Natural killer cell treated with Interleukin-12 subunit alpha and Interleukin-12 subunit beta and Interleukin-15 and Interleukin-18, amount 100 ng/mL, for 72 hours (primary cell): ENCODE results near the gene SDK1. TPM values are rescaled to one million over a fixed set of nuclear protein-coding genes. Genes with fewer than 3 reads are reported as not detected.
A peak's percentile ranks its signal among the peaks of the same experiment; 100 is the strongest.

ENCODE experiments used
- ATAC-seq, 2 donors: fragments of 150-1000 bp; cut with Tn5 transposase in 1 of 2; sonication (Bioruptor Pico), chemical (Tn5 transposase) in 1 of 2; 2 replicates each; pipeline ENCODE4 v1.10.0; 2021
- DNase-seq: peaks from one replicate; pipeline ENCODE4 v3.0.0; 2022; ENCODE audit warnings: low spot score
- H3K27ac Mint-ChIP-seq, 2 donors: 1 replicate in 1 of 2; 2 replicates in 1 of 2; pipeline ENCODE4 v1.8.0; 2022; ENCODE audit warnings: mixed read lengths in 2 of 2, mild to moderate bottlenecking in 1 of 2, moderate library complexity in 1 of 2
- H3K27me3 Mint-ChIP-seq, 2 donors: 1 replicate in 1 of 2; 2 replicates in 1 of 2; pipeline ENCODE4 v1.8.0; 2022; ENCODE audit warnings: mixed read lengths in 2 of 2
- H3K36me3 Mint-ChIP-seq: one replicate; pipeline ENCODE4 v1.8.0; 2022; ENCODE audit warnings: mixed read lengths
- H3K4me1 Mint-ChIP-seq, 2 donors: 1 replicate in 1 of 2; 2 replicates in 1 of 2; pipeline ENCODE4 v1.8.0; 2022; ENCODE audit warnings: low read depth in 2 of 2, mixed read lengths in 2 of 2, mild to moderate bottlenecking in 1 of 2
- H3K4me3 Mint-ChIP-seq: one replicate; pipeline ENCODE4 v1.8.0; 2022; ENCODE audit warnings: mixed read lengths
- H3K9me3 Mint-ChIP-seq: 2 replicates; pipeline ENCODE4 v1.8.0; 2022; ENCODE audit warnings: mixed read lengths
- total RNA-seq, 2 donors: library from RNA; stranded (reverse); gene quantifications; one replicate each; pipeline ENCODE4 v1.2.3, GENCODE V29; 2022

The SDK1 gene
- total RNA-seq, 2 donors from 2014 or later = 0.20 to 0.40 TPM

DNA sequence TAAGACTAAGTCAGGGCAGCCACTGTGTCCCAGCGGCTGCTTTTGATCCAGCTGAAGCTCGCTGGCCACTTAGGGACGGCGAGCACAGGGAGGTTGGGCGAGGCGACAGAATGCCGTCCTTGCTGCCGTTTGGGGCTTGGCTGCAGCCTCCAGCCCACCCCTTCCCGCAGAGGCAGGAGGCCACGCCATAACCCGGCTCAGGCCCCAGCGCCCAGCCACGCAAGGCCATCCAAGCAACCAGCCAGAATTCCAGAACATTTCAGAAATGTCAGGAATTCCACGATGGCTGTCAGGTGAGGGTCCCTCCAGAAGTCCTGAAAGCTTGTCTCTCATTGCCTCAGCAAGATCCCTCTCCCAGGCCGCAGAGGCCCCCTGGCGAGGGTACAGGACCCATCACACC is 901.9 kb downstream of the SDK1 start:
- DNase-seq (no peak), ATAC-seq (no peak)
- no peaks in the 10 kb centered on the region for H3K27me3 Mint-ChIP-seq
- no peak overlapping the region for H3K27ac Mint-ChIP-seq
- no peak overlapping the region for H3K4me3 Mint-ChIP-seq
- peaks cover 0 to 6% of the 10 kb centered on the region in 2 donors for H3K4me1 Mint-ChIP-seq
- no peaks in the 10 kb centered on the region for H3K36me3 Mint-ChIP-seq
- no peaks in the 10 kb centered on the region for H3K9me3 Mint-ChIP-seq

DNA sequence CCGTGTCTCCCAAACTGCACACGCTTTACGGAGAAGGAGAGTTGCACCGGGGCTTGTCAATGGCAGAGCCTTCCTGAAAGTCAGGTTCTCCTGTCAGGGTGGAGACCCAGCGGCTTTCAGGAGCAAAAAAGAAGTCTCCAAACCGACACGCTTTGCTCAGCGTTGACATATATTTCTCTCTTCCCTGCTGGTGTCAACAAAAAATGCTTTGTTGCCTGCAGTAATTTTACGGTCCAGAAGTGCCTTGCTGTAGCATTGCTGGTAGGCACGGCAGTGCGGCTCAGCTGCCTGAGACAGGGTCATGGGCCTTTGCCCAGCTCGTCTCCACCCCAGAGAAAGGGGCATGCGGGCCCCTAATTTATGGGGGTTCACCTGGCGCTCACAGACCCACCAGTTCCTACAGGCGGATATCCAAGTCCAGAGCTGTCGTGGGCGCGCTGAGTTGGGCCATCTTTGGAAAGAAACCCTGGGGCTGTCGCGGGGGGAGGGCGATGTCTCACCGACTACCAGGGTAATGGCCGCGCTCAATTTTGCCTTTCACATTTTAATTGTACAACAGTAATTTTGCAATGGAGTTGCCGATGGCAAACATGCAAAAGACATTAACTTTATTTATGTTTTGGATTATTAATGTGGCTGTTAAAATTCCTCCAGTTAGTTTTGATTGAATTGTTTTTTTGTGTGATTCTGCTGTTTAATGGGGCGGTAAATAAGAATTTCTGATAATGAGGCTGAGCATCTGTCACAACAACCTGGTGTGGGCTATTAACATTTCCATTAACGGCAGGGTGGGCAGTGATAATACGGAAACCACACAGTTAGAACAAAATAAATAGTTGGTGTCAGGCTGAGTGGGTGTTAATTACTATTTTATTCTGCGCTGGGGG is 902.8 kb downstream of the SDK1 start:
- DNase-seq (no peak), ATAC-seq (no peak)
- Mint-ChIP-seq H3K36me3 (no peaks in the 10 kb centered on the region), H3K27ac (no peak overlapping the region), H3K4me1 (peaks cover 0 to 6% of the 10 kb centered on the region in 2 donors), H3K27me3 (no peaks in the 10 kb centered on the region), H3K9me3 (no peaks in the 10 kb centered on the region), H3K4me3 (no peak overlapping the region)

DNA sequence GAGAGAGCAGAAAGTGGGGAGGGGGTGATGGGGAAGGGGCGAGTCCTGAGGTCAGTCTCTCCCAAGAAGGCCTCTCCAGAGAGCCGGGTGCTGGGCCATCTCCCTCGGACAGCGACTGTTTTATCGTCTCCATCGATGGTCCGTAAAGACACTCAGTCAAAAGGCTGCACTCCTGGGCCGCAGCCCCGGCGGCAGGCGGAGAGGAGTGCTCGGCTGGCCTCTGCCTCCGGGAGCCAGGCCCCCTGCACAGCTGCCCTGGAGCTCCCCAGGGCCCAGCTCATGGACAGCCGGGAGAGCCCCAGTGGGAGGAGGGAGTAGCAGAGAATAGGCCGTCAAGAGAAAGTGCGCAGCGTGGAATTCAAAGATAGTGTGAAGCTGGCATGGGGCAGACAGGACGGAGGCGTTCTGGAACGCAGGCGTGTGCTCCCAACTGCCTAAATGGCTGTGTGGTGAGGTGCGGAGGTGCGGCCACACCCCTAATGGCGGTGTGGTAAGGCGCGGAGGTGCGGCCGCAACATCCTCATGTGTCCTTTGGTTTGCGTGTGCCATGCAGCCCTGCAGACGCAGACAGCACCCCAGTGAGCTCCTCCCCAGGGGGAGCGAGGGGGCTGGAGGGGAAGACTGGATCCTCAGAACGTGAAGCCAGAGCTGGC is 903.6 kb downstream of the SDK1 start:
- no peak overlapping the region for H3K4me3 Mint-ChIP-seq
- H3K27ac Mint-ChIP-seq = no peak overlapping the region
- peak in 1 of 2 donors; percentile 73 for ATAC-seq
- H3K27me3 Mint-ChIP-seq = no peaks in the 10 kb centered on the region
- H3K4me1 Mint-ChIP-seq = peaks cover 0 to 6% of the 10 kb centered on the region in 2 donors
- DNase-seq = no peak
- no peaks in the 10 kb centered on the region for H3K36me3 Mint-ChIP-seq
- H3K9me3 Mint-ChIP-seq = no peaks in the 10 kb centered on the region

DNA sequence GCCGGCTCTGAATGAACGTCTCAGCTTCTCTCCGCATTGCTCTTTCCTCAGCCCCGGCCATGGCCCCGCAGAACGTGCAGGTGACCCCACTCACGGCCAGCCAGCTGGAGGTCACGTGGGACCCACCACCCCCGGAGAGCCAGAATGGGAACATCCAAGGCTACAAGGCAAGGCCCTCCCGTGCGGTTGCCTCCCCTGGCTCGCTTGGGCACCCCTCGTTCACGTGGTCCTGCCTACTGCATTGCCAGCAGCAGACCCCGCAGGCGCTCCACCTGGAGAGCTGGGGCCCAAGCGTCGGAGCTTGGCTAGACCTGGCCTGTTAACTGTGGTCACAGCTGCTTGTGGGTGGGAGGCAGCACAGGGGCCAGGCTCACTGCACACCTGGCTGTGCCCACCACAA is 904.8 kb downstream of the SDK1 start:
- no peak overlapping the region for H3K27ac Mint-ChIP-seq

DNA sequence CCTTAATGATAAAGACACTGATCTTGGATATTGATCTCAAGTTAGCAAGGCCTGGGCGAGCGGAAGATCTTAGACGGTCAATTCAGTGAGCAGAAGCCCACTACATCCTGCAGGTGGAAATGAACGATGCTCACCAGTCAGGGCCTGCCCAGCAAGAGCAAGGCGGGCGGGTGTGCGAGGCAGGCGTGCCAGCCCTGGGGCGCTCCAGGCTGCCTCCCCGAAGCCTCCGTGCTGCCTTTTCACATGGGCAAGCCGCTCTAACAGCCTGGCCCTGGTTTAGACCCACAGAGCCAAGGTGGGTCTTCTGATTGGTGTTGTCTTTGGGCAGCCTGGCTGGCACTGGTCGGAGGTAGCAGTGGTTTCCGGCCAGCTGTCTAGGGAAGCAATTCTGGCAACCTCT is 906.0 kb downstream of the SDK1 start:
- H3K27ac Mint-ChIP-seq = no peak overlapping the region
- H3K27me3 Mint-ChIP-seq = no peaks in the 10 kb centered on the region
- DNase-seq (no peak), ATAC-seq (no peak)
- H3K9me3 Mint-ChIP-seq = no peaks in the 10 kb centered on the region
- peaks cover 0 to 6% of the 10 kb centered on the region in 2 donors for H3K4me1 Mint-ChIP-seq
- no peak overlapping the region for H3K4me3 Mint-ChIP-seq
- no peaks in the 10 kb centered on the region for H3K36me3 Mint-ChIP-seq

More for the DNA sequence above, 904.8 kb downstream of the SDK1 start:
- Mint-ChIP-seq H3K4me3 (no peak overlapping the region), H3K9me3 (no peaks in the 10 kb centered on the region), H3K27me3 (no peaks in the 10 kb centered on the region), H3K4me1 (peaks cover 0 to 6% of the 10 kb centered on the region in 2 donors), H3K36me3 (no peaks in the 10 kb centered on the region)
- no peak for ATAC-seq
- no peak for DNase-seq

DNA sequence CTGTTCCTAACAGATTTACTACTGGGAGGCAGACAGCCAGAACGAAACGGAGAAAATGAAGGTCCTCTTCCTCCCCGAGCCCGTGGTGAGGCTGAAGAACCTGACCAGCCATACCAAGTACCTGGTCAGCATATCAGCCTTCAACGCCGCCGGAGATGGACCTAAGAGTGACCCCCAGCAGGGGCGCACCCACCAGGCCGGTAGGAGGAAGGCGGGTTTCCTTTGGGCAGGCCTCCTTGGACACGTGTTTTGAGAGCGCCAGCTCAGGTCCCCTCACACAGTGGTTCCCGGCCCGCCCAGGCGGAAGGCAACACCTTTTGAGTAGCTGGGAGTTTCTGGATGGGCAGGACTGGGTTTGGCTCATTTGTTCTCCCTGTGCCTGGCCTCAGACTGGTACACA is 907.0 kb downstream of the SDK1 start:
- H3K36me3 Mint-ChIP-seq = no peaks in the 10 kb centered on the region
- ATAC-seq (no peak), DNase-seq (no peak)
- no peak overlapping the region for H3K27ac Mint-ChIP-seq
- no peaks in the 10 kb centered on the region for H3K9me3 Mint-ChIP-seq
- H3K4me1 Mint-ChIP-seq = peaks cover 0 to 6% of the 10 kb centered on the region in 2 donors
- H3K4me3 Mint-ChIP-seq = no peak overlapping the region
- no peaks in the 10 kb centered on the region for H3K27me3 Mint-ChIP-seq

DNA sequence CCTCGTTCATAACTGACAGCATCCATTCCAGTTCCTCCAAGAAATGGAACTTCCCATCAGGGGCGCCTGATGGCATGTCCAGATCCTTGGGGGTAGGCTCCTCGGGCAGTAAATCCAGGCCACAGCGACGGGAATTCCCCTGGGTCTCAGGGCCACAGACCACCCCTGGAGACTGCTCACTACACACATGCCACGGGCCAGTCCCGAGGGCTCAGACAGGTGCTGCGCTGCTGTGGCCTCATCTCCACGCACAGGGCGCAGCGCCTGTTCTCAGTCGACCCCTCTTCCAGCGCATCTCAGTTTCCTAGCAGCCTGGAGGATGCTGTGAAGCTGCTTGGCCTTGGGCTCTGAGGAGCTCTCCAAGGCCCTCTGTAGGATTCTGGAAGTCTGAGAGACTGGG is 907.5 kb downstream of the SDK1 start:
- no peak for ATAC-seq

DNA sequence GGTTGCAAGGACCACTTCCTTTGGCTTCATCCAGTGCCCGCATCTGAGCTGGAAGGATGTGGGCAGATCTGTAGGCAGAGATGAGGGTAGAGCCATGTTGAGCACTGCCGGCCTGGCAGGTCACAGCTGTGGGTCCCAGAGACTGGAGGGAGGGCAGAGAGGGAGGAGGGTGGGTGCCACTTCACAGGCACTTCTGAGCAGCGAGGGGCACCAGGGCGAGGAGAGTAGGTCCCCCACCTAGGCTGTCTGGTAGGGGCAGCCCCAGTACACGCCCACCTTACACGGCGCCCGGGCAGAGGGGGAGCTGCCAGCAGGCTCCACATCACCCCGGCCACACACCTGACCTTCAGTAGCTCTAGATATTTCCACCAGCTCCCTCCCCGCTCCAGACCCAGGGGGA is 908.1 kb downstream of the SDK1 start:
- H3K4me3 Mint-ChIP-seq = no peak overlapping the region
- H3K9me3 Mint-ChIP-seq = no peaks in the 10 kb centered on the region
- no peak for ATAC-seq
- no peak overlapping the region for H3K27ac Mint-ChIP-seq
- H3K27me3 Mint-ChIP-seq = no peaks in the 10 kb centered on the region
- no peak for DNase-seq
- H3K36me3 Mint-ChIP-seq = no peaks in the 10 kb centered on the region
- peaks cover 0 to 4% of the 10 kb centered on the region in 2 donors for H3K4me1 Mint-ChIP-seq

More for the DNA sequence above, 907.5 kb downstream of the SDK1 start:
- DNase-seq = no peak
- Mint-ChIP-seq H3K36me3 (no peaks in the 10 kb centered on the region), H3K27me3 (no peaks in the 10 kb centered on the region), H3K9me3 (no peaks in the 10 kb centered on the region), H3K4me3 (no peak overlapping the region), H3K4me1 (peaks cover 0 to 6% of the 10 kb centered on the region in 2 donors), H3K27ac (no peak overlapping the region)

DNA sequence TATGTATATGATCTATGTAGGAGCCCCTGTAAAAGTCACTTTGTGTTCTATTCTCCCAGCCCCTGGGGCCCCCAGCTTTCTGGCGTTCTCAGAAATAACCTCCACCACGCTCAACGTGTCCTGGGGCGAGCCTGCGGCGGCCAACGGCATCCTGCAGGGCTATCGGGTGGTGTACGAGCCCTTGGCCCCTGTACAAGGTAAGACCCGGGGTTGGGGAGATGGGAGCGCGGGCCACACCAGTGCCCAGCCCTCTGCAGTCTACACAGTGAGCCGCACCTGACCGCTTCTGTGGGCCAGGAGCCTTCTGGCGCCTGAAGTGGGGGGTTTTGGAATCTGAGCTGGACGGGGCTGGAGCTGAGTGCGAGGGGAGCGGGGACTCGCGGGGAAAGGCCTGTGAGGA is 908.9 kb downstream of the SDK1 start:
- H3K27ac Mint-ChIP-seq = no peak overlapping the region
- no peak for ATAC-seq
- peaks cover 0 to 1% of the 10 kb centered on the region in 2 donors for H3K27me3 Mint-ChIP-seq
- H3K4me3 Mint-ChIP-seq = no peak overlapping the region
- H3K9me3 Mint-ChIP-seq = no peaks in the 10 kb centered on the region
- H3K36me3 Mint-ChIP-seq = no peaks in the 10 kb centered on the region
- H3K4me1 Mint-ChIP-seq = peaks cover 0 to under 1% of the 10 kb centered on the region in 2 donors
- DNase-seq = no peak

DNA sequence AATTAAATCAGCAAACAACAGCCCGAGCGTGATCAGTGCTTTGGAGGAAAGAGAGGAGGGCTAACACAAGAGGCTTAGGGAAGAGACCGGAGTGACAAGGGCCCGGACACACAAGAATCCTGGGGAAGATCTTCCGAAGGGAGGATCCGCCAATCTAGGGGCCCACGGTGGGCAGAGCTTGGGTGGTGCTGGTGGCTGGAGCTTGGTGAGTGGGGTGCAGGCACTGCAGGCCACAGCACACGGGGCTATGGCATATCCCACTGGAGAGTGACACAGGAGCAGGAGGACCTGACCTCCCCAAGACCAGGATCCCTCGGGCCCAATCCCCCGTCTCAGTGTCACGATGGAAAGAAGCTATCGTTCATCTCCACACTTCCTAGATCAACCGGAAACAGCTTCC is 909.8 kb downstream of the SDK1 start:
- Mint-ChIP-seq H3K36me3 (no peaks in the 10 kb centered on the region), H3K4me3 (no peak overlapping the region), H3K9me3 (no peaks in the 10 kb centered on the region), H3K4me1 (no peaks in the 10 kb centered on the region), H3K27ac (no peak overlapping the region), H3K27me3 (peaks cover 0 to 2% of the 10 kb centered on the region in 2 donors)
- no peak for ATAC-seq
- no peak for DNase-seq

DNA sequence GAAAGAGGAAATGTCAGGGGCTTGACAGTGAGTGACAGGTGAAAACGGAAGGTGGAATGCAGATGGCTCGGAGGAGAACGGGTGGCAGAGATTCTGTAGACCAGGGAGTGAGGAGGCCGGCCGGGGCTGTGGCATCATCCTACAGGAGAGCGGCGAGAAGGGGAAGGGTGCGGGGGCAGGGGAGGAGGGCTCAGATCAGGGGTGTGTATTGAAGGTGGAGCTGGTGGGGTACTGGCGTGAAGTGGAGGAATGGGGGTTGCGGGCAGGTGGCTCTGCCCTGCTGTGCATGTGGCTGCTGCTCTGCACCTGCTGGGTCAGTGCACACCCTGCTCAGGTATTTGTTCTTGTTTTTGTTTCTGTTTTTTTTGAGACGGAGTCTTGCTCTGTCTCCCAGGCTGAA is 910.2 kb downstream of the SDK1 start:
- H3K4me3 Mint-ChIP-seq = no peak overlapping the region
- no peaks in the 10 kb centered on the region for H3K4me1 Mint-ChIP-seq
- no peak overlapping the region for H3K27ac Mint-ChIP-seq
- ATAC-seq (peak in 1 of 2 donors; percentile 14), DNase-seq (no peak)
- H3K27me3 Mint-ChIP-seq = peaks cover 0 to 2% of the 10 kb centered on the region in 2 donors
- no peaks in the 10 kb centered on the region for H3K9me3 Mint-ChIP-seq
- H3K36me3 Mint-ChIP-seq = no peaks in the 10 kb centered on the region

DNA sequence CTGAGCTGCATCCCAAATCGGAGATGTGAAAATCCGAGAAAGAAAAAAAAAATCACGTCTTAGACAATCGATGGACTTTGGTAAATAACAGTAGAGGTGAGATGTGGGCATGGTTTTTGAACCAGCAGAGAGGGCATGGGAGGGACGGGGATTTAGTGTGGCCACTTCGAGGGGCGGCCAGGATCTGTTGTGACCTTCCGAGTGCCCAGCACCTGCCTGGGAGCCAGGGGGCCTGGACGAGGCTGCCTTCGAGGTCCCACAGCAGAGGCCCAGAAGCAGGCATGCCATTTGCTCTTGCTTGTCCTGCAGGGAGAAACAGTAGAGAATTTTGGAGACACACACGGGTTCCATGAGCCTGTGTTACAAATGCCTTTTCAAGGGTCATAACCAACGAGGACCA is 911.3 kb downstream of the SDK1 start:
- Mint-ChIP-seq H3K27me3 (peaks cover 0 to 2% of the 10 kb centered on the region in 2 donors), H3K27ac (no peak overlapping the region), H3K4me1 (no peaks in the 10 kb centered on the region), H3K4me3 (no peak overlapping the region), H3K9me3 (no peaks in the 10 kb centered on the region), H3K36me3 (no peaks in the 10 kb centered on the region)
- DNase-seq (no peak), ATAC-seq (no peak)

DNA sequence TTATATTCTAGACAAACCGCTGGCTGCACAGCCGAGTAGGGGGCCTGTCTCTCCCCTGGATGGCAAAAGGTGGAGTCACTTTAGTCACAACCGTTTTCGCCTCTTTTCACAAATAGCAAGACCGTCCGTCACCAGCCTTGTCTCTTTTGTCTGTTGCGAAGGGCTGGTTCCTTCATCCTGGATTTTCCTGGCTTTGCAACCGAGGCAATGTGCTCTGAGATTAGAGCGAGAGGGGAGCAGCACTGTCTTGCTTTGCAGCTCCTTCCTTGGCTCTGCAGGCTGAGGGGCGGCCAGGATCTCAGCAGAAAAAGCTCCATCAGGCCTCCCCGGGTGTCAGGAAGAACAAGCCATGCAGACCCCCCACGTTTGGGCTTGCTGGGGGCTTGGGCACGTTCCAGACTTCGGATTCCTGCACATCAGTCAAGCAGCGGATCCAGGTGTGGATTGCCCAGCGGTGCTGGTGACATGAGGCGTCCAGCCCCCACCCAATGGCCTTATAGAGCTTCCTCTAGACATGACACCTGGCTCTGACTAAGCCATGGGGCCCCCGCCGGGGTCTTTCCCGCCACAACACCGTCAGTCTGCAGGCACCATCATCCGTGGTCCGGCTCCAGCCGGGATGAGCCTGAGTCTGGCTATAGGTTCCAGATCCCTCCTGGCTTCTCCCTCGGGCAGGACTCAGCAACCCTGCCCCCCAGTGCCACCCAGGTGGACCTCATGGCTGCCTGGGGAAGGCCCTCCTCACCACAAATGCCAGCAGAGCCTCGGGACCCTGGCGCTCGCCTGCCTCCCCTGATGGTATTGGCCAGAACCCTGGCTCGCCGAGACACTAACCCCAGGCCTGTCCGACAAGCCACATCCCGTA is 913.5 kb downstream of the SDK1 start:
- no peak overlapping the region for H3K4me3 Mint-ChIP-seq
- no peaks in the 10 kb centered on the region for H3K4me1 Mint-ChIP-seq
- no peak overlapping the region for H3K27ac Mint-ChIP-seq
- ATAC-seq = no peak
- no peaks in the 10 kb centered on the region for H3K9me3 Mint-ChIP-seq
- no peak for DNase-seq
- no peaks in the 10 kb centered on the region for H3K36me3 Mint-ChIP-seq
- peaks cover 0 to 2% of the 10 kb centered on the region in 2 donors for H3K27me3 Mint-ChIP-seq
